AG09319 (cell line): ENCODE data around the gene RTF1.
"Not testable (repeated sequence)": the region's sequence is repeated elsewhere in the genome, so short reads cannot be mapped to it uniquely, and the experiment has no call there.

ENCODE experiments used
- DNase-seq: peaks from one replicate; pipeline ENCODE4 v3.0.0-alpha.2; 2010; ENCODE audit warnings: low read depth; ENCODE audit errors: extremely low read depth
- CTCF ChIP-seq: IDR thresholded peaks from 2 replicates; pipeline ENCODE4 v1.5.1; 2011; ENCODE audit warnings: low read depth, mild to moderate bottlenecking, inconsistent platforms, low read length, moderate library complexity

The RTF1 gene

GRCh38 chr15:41417418-41418195 lies 712 bp downstream of the RTF1 start:
- no peak for DNase-seq
- TF ChIP-seq CTCF: no peak

- TF ChIP-seq CTCF: no peak
These were observed 7.2 kb downstream of the RTF1 start for GRCh38 chr15:41423979-41424659.

GRCh38 chr15:41424809-41425208 lies 7.9 kb downstream of the RTF1 start:
- no peak for TF ChIP-seq CTCF

More at GRCh38 chr15:41423979-41424659, 7.2 kb downstream of the RTF1 start:
- no peak for DNase-seq

GRCh38 chr15:41425907-41426306 lies 9.0 kb downstream of the RTF1 start:
- DNase-seq: not testable (repeated sequence)

More at GRCh38 chr15:41424809-41425208, 7.9 kb downstream of the RTF1 start:
- no peak for DNase-seq

- DNase-seq: no peak
- no peak for TF ChIP-seq CTCF
These were observed 12.4 kb downstream of the RTF1 start for GRCh38 chr15:41429003-41429890.

- DNase-seq: no peak
- TF ChIP-seq CTCF: no peak
These were observed 18.3 kb downstream of the RTF1 start for GRCh38 chr15:41435037-41435786.

- no peak for TF ChIP-seq CTCF
- no peak for DNase-seq
These were observed 20.6 kb downstream of the RTF1 start for GRCh38 chr15:41437448-41437847.
